Right ventricle myocardium inferior (tissue), 1 donor: Measurements from ENCODE around the gene FAM50B. TPM values are rescaled to one million over a fixed set of nuclear protein-coding genes. Genes with fewer than 3 reads are reported as not detected.

Source experiments
- ATAC-seq: fragments of 200-7000 bp; cut with Tn5 transposase; one replicate; pipeline ENCODE4 v1.9.1; 2020; ENCODE audit warnings: mild to moderate bottlenecking, moderate library complexity
- DNase-seq: peaks from one replicate; pipeline ENCODE4 v3.0.0; 2021; ENCODE audit errors: missing footprints
- intact Hi-C: fragments of 100-400 bp; cut with DNase I; formaldehyde crosslinking; loops from one replicate; pipeline ENCODE4 v1.11.0; 2022
- total RNA-seq: library from RNA; stranded (reverse); fragmentation: NEBNext Ultra II Directional; extraction: Animal tissue kit (Norgen Biotek cat#: 25700); gene quantifications from one replicate; pipeline ENCODE4 v1.2.1, GENCODE V29; 2021
- donor health status: DM: no; HTN: yes; CAD: no; lungs with severe emphysema.

The FAM50B gene
- total RNA-seq, 1 donor from 2014 or later: 26.5 TPM

DNA sequence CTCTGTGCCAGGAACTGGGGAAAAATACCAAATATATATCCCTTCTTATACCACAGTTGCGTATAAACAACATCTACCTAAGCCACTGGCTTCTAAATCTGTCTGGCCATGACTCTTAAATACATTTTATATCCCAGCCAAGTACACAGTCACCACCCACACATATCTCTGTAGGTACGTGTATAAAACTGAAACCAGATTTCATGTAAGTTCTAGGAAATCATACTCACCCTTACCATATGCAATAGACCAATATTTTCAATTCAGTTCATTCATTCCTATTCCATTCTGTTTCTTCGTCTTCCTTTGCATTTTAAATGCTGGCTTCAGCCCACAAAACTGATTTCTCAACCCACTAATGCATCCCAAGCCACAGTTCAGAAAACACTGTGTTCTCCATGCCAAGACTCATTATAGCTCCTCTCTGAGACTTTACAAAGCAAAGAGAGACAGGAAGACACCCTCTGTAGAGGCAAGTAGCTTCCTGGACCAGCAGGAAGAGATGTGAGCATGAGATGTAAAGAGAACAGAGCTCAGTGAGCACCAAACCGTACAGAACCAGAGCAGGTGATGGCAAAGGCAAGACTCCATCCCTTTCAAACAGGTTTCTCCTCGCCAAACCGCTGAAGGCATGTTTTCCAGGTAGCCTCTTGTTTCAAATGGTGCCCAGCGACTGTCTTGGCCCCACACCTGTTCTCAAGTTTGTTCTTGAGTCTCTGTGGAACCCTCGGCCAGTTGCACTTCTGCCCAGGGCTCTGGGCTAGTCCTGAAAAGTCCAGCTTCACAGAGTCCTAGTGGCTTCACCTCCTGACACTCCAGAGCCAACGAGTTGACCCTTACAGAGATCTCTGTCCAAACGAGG lies 18.7 kb downstream of the FAM50B start:
- ATAC-seq: no peak
- intact Hi-C loops: no loop called here
- DNase-seq: no peak

DNA sequence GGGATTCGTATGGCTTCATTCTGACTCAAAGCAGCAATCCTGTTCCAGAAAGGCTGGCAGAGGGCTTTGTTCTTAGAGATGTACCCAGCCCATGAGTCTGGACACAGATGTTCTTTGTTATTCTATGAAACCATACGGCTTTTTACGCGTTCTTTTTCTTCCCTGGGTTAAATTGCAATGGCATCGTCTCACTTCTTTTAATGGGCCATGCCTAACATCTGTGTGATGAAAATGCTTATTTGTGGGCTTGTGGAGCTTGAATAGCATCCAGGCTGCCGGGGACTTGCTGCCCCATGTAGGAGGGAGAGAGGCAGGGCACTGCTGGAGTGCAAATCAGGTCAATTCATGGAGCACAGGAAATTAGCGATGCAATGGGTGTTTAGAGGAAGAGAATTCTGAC lies 19.4 kb downstream of the FAM50B start:
- no peak for ATAC-seq
- intact Hi-C loops: no loop called here
- DNase-seq: no peak

DNA sequence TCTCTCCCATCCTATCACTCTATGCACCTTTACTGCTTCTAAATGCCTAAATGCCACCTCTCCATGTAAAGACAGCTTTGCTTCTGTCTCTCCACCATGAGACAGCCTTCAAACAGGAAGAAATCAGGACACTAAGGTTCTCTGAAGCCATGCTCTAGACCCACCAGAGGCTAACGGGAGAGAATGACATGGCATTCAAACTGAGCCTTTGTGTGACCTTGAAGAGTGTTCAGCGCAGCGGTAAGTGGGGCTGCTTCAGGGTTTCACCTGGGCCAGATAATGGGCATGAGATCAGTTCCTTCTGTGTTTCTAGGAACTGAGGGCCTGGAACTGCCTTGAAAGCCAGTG lies 20.1 kb downstream of the FAM50B start:
- intact Hi-C loops: no loop called here
- no peak for ATAC-seq
- no peak for DNase-seq

DNA sequence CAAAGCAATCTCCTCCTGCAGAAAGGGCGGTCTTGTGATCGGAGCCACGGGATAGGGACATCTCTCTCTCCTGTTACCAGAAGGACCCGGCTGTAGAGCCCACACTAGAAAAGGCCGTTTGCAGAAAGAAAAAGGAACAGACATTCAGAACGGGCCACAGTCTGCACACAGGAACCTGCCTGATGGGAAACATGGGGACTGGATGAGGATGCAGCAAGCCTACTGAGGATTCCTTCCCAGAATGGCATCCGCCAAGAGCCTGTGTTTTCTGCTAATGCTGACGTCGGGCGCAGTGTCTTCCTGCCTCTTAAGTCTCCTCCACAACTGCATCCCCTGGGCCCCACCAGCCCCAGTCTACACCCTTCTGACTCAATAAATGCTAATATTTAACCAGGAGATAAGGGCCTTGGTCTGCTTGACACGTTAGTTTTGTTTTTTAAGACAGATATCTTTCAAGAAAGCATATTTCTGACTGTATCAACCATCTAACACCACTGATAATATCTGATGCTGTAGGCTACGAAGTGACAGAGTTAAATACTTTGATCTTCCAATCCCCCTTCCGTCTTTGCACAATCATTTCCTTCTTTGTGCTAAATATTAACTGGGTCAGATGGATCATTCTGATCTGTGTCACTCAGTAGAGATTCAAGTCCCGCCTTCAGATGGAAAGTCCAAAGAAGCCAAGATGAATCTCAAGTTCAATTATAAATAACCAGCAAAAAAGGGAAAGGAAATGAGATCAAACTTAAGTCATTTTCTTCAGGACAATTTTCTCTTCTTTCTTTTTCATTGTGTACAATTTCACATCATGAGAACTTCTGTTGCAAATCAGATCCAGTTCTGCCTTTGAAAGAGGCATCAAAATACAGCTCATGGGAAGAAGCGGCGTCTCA lies 20.7 kb downstream of the FAM50B start:
- ATAC-seq: no peak
- intact Hi-C loops: no loop called here
- DNase-seq: no peak

DNA sequence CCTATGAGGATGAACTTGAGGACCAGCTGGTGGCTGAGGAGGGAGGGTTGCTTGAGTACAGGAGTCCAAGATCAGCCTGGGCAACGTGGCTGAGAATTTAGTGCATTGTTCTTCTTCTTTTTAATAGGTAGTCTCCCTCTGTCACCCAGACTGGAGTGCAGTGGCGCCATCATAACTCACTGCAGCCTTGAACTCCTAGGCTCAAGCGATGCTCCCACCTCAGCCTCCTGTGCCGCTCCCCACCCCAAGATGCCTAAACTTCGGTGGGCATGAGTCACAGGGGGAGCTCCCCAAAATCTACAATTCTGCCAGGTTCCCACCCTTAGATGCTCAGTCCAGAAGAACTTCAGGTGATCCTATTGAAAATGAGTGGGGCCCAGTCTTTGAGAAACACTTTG lies 21.4 kb downstream of the FAM50B start:
- DNase-seq: no peak
- ATAC-seq: no peak
- intact Hi-C loops: no loop called here

DNA sequence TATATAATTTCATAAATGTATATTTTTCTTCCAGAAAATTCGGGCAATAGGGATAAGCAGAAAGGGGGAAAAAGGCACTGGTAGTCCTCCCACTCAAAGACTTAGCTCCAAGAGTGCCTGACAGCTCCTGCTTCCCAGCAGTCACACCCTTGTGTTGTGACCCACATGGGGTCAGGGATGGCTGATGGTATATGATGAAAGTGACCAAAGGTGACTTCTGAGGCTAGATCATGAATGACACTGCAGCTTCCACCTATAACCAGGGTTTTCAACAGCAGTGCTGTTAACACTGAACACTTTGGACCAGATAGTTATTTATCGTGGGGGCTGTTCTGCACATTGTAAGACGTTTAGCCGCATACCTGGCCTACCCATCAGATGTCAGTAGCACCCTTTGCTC lies 22.3 kb downstream of the FAM50B start:
- ATAC-seq (no peak), DNase-seq (no peak)
- intact Hi-C loops: no loop called here

DNA sequence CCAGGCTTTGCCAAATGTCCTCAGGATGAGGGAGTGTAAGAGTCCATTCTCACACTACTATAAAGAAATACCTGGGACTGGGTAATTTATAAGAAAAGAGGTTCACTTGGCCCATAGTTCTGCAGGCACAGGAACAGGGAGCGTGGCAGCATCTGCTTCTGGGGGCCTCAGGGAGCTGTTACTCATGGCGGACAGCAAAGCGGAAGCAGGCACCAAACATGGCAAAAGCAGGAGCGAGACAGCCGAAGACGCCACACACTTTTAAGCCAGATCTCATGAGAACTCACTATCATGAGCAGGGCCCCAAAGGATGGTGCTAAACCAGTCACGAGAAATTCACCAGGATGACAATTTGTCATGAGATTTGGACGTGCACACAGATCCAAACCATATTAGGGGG lies 22.8 kb downstream of the FAM50B start:
- ATAC-seq: no peak
- DNase-seq: no peak
- intact Hi-C loops: no loop called here

DNA sequence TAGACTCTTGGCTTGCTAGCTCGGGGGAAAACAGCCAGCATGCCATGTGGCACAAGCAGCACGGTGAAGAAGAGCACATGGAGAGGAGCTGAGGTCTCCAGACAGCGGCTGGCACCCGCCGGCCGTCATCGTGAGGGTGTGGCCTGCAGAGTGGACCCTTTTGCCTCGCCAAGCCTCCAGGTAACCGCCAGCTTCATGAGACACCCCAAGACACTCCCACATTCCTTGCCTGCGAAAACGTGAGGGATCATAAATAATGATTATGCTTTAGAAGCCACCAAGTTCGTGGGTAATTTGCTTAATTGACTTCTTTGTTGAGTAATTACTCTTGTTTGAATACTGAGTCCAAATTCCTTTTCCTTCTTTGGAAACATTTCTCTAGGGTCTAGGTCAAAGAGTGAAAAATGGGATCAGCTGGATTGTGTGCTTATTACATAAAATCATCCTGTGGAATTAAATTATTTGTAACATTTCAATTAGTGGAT lies 23.2 kb downstream of the FAM50B start:
- ATAC-seq: no peak
- no peak for DNase-seq
- intact Hi-C loops: no loop called here

DNA sequence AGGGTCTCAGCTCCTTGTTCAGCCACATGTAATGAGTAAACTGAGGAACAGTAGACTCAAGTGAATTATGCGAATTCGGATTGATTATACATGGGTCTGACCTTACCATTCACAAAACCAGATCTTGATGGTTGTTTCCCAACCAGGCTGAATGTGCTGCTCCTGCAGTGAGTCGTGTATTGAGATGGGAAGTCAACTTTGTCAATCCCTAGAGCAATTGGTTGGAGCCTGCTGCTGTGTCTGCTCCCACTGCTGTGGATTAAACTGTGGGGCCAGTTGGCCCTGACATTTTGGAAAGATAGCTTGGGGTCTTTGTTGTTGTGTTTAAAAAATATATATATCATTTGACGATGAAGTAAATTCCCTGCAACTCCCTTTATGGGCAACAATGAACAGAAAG lies 23.9 kb downstream of the FAM50B start:
- intact Hi-C loops: no loop called here
- ATAC-seq: no peak
- DNase-seq: no peak

DNA sequence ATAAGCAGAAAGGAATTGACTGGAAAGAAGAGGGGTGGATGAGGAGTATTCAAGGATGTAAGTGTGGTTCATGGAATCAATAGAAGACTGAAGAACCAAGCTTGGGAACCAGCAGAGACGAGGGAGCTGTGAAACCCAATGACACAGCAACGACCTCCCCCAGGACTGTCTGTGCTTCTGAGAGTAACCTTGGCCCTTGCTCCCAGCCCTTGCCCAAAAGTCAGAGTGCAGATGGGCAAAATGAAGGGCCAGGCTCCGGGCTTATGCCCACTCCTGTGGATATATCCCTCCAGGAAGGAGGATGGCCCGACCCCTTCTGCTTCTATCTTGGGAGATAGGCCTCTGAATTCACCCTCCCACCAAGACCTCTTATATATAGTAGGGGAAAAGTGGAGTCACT lies 24.9 kb downstream of the FAM50B start:
- intact Hi-C loops: no loop called here
- no peak for ATAC-seq

DNA sequence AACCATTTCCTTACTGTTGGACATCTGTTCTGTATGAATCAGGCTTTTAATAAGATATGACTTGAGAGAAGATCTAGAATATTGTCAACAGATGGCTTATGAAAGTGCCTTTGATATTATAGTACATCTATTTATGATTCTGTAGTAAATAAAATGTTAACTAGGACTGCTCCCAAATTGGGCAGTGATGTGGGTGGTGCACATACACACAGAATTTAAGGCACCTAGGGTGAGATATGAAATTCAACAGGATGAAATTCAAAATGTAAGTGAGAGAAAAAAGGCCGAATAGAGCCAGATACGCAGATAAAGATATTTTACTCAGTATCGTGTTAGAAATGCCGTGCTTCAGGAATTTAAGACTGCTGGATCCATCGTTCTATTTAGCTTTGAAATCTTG lies 26.3 kb downstream of the FAM50B start:
- ATAC-seq (no peak), DNase-seq (no peak)
- intact Hi-C loops: no loop called here

More for the DNA sequence above, 24.9 kb downstream of the FAM50B start:
- DNase-seq: no peak

DNA sequence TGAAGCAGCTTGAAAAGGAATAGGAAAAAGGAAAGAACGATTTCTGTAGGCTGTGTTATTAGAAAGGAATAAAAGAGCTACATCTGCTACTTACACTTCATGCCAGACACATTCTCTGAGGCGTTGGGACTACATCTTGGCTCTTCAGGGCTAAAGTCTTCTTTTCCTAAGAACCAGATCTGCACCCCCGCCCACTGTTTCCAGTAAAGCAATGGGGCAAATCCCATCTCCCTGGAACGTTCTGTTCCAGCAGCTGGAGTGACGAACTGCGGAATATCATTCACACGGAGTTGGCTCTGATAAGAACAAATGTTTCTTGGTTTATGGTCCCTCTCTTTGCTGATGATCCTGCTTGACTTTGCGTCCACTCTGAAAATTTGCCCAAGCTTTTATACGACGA lies 26.9 kb downstream of the FAM50B start:
- DNase-seq (peak; percentile 73), ATAC-seq (peak; percentile 92)
- intact Hi-C loops: no loop called here

DNA sequence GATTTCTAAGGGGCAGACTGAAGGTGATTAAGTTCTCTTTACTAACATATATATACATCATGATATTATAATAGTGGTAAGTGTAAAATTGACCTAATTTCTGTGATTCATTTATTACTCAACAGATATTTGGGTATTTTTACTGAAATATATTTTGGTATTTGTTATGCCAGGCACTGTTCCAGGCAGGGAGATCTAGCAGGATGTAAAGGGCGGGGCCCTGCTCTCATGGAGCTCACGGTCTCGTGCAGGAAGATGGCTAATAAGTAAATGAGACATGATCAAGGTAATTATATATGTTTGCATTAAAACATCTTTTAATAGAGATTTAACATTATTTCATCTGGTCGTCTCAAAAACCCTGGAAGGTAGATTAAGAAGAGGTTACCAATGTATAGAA lies 27.7 kb downstream of the FAM50B start:
- no peak for ATAC-seq
- intact Hi-C loops: no loop called here
- DNase-seq: no peak

DNA sequence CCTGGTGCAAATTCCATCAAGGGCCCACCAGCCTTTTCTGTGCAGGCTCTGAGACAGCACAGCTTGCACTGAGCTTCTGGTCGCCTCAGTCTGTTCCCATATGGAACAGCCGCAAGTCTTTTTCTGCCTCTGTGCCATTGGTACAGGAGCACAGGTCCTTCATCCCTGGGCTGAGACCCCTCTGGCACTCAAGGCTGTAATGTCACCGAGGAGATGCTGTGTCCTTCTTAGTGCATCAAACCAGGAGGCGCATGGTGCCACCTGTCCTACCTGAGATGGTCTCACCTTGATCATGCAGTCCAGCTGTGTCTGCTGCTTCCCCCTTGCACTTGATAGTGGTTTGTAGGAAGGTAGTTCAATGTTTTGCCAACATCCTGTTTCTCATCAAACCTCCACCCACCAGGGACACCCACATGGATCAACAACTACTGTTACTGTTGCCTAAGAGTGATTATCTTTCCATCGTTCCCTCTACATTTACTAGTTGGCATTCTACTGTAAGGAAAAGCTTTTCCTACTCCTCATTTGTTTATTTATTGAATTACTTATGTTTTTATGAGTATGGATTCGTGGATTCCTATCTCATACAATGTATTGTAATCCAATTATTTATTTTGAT lies 29.0 kb downstream of the FAM50B start:
- ATAC-seq (no peak), DNase-seq (no peak)
- intact Hi-C loops: no loop called here

DNA sequence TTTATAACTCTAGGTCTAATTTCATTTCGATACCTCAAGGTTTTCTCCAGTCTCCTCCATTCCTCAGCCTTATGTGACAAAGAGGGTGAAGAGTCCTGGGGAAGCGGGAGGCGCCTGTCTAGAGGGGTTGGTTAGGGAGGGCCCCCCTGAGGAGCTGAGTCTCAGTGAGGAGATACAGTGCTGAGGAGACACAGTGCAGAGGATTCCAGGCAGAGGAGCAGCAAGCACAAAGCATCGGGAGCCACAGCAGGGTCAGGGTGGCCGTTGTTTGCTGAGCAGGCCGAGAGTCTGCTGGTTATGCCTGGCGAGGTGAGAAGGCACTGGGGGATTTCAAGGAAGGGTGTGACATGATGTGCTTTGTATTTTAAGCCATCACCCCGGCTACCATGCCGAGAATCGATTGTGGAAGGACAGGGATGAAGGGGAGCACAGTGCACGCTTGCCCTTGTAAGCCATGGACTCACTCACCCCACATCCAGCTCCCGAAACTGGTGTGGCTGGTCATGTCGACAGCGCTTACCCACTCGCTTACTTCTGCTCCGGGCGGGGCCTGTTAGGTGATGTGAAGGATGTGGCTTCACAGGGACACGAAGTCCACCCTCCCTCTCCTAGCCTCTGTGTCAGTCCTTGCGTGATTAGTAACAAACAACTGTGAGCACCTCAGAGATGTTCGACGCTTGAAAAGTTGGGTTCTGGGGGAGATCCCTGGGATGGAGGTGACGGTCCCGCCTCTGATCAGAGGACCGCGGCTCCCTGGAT lies 30.2 kb downstream of the FAM50B start:
- no peak for DNase-seq
- intact Hi-C loops: no loop called here
- ATAC-seq: no peak

DNA sequence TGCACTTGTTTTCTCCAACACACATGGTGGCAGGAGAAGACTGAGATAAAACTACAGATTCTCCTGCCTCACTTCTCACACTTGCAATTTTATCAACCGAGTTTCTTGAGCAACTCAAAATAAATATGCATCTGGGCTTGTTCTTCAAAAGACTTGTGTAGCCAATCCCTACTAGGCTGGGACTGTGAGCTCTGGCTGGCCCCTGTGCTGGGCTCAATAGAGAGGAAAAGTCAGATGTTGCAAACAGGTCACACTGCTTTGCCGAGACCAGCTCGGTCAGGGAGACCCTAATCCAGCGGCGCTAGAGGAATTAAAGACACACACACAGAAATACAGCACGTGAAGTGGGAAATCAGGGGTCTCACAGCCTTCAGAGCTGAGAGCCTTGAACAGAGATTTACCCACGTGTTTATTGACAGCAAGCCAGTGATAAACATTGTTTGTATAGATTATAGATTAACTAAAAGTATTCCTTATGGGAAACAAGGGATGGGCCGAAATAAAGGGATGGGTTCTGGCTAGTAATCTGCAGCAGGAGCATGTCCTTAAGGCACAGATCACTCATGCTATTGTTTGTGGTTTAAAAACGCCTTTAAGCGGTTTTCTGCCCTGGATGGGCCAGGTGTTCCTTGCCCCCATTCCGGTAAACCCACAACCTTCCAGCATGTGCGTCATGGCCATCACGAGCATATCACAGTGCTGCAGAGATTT lies 32.7 kb downstream of the FAM50B start:
- ATAC-seq (peak; percentile 45), DNase-seq (no peak)
- intact Hi-C loops: no loop called here

DNA sequence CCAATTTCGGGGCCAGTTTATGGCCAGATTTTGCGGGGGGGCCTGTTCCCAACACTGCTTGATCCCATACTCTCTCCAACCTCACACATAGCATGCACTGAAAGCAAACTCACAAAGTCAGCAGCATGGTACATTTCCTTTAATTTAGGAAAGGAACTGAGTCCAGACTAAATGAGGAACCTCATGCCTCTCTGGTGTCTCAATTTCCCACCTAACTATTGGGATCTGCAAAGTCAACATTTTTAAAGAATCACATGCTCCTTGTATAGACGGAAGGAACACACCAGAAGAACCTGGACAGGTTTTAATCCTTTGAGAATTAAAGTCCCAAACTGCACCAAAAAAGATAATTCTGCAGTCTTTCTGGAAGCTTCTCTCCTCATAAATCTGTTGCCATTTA lies 33.3 kb downstream of the FAM50B start:
- ATAC-seq: no peak
- intact Hi-C loops: no loop called here
- no peak for DNase-seq

DNA sequence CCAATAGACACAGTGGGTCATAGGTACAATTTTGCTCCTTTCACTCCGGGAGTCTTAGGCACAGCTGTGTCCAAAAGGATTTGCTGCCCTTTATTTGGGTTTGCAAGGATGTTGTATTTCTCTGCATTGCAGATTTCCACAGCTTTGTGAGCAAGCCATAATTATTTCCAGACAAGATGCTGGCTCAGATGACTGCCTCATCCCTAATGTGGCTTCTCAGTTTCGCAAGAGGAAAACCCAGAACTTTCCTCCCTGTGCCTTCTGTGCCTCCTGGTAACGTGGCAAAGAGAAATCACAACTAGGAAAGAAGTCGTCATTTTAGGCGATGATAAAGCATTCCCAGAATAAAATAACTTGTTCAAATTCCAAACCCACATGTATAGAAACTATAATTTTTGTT lies 33.7 kb downstream of the FAM50B start:
- intact Hi-C loops: no loop called here
- DNase-seq: no peak
- peak; percentile 80 for ATAC-seq
